ENCODE measurements around the gene EPHA10.

DNA sequence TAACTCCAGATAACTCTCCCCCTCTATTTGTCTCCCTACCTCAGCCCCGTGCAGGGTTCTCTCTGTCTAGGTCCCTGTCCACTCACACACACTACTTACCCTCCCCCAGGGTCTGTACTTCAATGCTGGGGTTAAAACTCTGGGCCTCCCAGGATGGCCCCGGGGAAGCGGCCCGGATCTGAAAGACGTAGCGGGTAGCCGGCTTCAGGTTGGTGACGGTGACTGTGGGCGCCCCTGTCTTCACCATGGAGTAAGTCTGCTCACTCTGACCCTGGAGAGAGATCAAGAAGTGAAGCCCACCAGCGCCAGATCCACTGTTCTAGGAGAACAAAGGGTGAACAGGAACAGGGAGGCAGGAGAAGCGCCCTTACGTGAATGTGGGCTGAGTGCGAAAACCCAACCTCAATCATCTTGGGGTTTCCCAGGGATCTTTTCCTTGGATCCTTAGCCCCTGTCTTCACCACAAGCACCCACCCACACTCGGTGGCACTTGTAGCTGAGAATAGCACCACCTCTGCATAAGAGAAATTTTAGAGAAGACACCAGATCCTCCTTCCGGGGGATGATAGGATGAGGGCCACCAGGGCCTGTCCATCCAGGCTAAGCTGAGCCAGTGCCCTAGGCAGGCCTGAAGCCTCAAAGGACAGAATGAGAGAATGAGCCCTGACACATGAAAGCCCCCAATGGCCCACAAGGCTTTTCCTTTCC is 33.5 kb downstream of the EPHA10 start:
- TF ChIP-seq, protein P1, sequence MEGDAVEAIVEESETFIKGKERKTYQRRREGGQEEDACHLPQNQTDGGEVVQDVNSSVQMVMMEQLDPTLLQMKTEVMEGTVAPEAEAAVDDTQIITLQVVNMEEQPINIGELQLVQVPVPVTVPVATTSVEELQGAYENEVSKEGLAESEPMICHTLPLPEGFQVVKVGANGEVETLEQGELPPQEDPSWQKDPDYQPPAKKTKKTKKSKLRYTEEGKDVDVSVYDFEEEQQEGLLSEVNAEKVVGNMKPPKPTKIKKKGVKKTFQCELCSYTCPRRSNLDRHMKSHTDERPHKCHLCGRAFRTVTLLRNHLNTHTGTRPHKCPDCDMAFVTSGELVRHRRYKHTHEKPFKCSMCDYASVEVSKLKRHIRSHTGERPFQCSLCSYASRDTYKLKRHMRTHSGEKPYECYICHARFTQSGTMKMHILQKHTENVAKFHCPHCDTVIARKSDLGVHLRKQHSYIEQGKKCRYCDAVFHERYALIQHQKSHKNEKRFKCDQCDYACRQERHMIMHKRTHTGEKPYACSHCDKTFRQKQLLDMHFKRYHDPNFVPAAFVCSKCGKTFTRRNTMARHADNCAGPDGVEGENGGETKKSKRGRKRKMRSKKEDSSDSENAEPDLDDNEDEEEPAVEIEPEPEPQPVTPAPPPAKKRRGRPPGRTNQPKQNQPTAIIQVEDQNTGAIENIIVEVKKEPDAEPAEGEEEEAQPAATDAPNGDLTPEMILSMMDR (IDR thresholded peaks at IDR 0.05) = no peak
- no peak for TF ChIP-seq POLR2A (IDR thresholded peaks at IDR 0.05)

All from testis (tissue), 2 donors.